ENCODE data around the gene KDM8.
A peak's percentile ranks its signal among the peaks of the same experiment; 100 is the strongest.
"Not testable (repeated sequence)": the region's sequence is repeated elsewhere in the genome, so short reads cannot be mapped to it uniquely, and the experiment has no call there.

KDM8 gene

GRCh38 chr16:27191352-27191924 lies 11.9 kb upstream of the KDM8 start:
- no peak for DNase-seq

GRCh38 chr16:27193300-27193990 lies 9.9 kb upstream of the KDM8 start:
- no peak for DNase-seq

- no peak for DNase-seq
Observed at GRCh38 chr16:27195076-27195741, 8.1 kb upstream of the KDM8 start.

- no peak for DNase-seq
Observed at GRCh38 chr16:27195941-27196595, 7.3 kb upstream of the KDM8 start.

GRCh38 chr16:27197004-27197403 lies 6.3 kb upstream of the KDM8 start:
- no peak for DNase-seq

- no peak for DNase-seq
Observed at GRCh38 chr16:27198451-27199234, 4.7 kb upstream of the KDM8 start.

GRCh38 chr16:27199235-27199586 lies 4.1 kb upstream of the KDM8 start:
- no peak for DNase-seq

GRCh38 chr16:27199736-27200135 lies 3.6 kb upstream of the KDM8 start:
- no peak for DNase-seq

- DNase-seq, result not testable (repeated sequence)
Observed at GRCh38 chr16:27200914-27201313, 2.4 kb upstream of the KDM8 start.

- peak; percentile 86 for DNase-seq
Observed at GRCh38 chr16:27202923-27203506, 311 bp upstream of the KDM8 start.

GRCh38 chr16:27204312-27204915 lies 1.1 kb downstream of the KDM8 start:
- no peak for DNase-seq

GRCh38 chr16:27205423-27206065 lies 2.2 kb downstream of the KDM8 start:
- DNase-seq, result no peak

GRCh38 chr16:27207121-27207520 lies 3.8 kb downstream of the KDM8 start:
- DNase-seq, result not testable (repeated sequence)

- no peak for DNase-seq
Observed at GRCh38 chr16:27208081-27208680, 4.9 kb downstream of the KDM8 start.

GRCh38 chr16:27208796-27209195 lies 5.5 kb downstream of the KDM8 start:
- DNase-seq, result no peak

GRCh38 chr16:27209591-27209990 lies 6.3 kb downstream of the KDM8 start:
- DNase-seq, result no peak

- DNase-seq, result no peak
Observed at GRCh38 chr16:27210174-27210573, 6.8 kb downstream of the KDM8 start.

- no peak for DNase-seq
Observed at GRCh38 chr16:27211026-27211425, 7.7 kb downstream of the KDM8 start.

- no peak for DNase-seq
Observed at GRCh38 chr16:27214084-27214961, 11.0 kb downstream of the KDM8 start.

GRCh38 chr16:27215660-27216059 lies 12.3 kb downstream of the KDM8 start:
- DNase-seq, result no peak

Data from NCI-H1694 (cell line).